MM.1S (cell line): ENCODE measurements around the gene EXOSC7.

Source experiments
- CTCF ChIP-seq: fragments of 300-600 bp; sonication (generic); IDR thresholded peaks from 2 replicates; pipeline ENCODE4 v1.5.1; 2016; ENCODE audit warnings: antibody characterized with exemption, low read length, mixed read lengths
- EZH2 ChIP-seq: fragments of 300-600 bp; sonication (generic); optimal IDR thresholded peaks from 2 replicates; pipeline ENCODE3; 2017; ENCODE audit warnings: low read depth, mild to moderate bottlenecking, antibody characterized with exemption, low read length, mixed read lengths

GRCh38 chr3:44929782-44930181 is 46.3 kb upstream of the EXOSC7 start:
- TF ChIP-seq CTCF (no peak), EZH2 (no peak)
